Retinal pigment epithelial cell (primary cell): ENCODE measurements around the gene SLC24A3.
A peak's percentile ranks its signal among the peaks of the same experiment; 100 is the strongest.

Experiments
- DNase-seq: peaks from one replicate; pipeline ENCODE4 v3.0.0-alpha.2; 2010; ENCODE audit warnings: low read depth
- H3K4me3 ChIP-seq: 2 replicates; pipeline ENCODE4 v1.5.1; 2011; ENCODE audit warnings: mild to moderate bottlenecking, low read length, control low read depth, moderate library complexity
- TF ChIP-seq, protein P1 (sequence below): conservative IDR thresholded peaks from 2 replicates; pipeline ENCODE4 v1.5.1; 2011; ENCODE audit warnings: low read depth, low read length, control low read depth, inconsistent platforms

Gene SLC24A3

GRCh38 chr20:19654921-19655320 is 442.5 kb downstream of the SLC24A3 start:
- TF ChIP-seq, protein P1, sequence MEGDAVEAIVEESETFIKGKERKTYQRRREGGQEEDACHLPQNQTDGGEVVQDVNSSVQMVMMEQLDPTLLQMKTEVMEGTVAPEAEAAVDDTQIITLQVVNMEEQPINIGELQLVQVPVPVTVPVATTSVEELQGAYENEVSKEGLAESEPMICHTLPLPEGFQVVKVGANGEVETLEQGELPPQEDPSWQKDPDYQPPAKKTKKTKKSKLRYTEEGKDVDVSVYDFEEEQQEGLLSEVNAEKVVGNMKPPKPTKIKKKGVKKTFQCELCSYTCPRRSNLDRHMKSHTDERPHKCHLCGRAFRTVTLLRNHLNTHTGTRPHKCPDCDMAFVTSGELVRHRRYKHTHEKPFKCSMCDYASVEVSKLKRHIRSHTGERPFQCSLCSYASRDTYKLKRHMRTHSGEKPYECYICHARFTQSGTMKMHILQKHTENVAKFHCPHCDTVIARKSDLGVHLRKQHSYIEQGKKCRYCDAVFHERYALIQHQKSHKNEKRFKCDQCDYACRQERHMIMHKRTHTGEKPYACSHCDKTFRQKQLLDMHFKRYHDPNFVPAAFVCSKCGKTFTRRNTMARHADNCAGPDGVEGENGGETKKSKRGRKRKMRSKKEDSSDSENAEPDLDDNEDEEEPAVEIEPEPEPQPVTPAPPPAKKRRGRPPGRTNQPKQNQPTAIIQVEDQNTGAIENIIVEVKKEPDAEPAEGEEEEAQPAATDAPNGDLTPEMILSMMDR: no peak
- DNase-seq: no peak
- H3K4me3 ChIP-seq: no peak overlapping the region

DNA sequence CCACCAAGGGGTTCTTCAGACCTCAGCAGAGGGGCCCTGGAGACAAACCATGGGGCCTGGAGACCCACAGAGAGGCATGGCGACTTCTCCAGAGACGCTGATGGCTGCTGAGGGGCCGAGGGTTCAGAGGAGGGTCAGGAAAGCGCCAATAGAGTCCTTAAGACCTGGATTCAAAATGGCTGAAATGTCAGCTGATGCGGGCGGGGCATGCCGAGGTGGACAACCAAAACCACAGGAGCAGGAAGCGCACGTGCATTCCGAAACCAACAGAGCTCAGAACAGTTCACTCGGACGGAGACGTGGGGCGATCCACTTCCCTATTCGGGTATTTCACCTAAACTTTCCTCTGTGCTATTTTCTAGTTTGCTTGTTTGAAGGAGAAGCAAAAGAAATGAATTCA is 445.7 kb downstream of the SLC24A3 start:
- DNase-seq: no peak
- TF ChIP-seq, protein P1: no peak
- H3K4me3 ChIP-seq: no peak overlapping the region

DNA sequence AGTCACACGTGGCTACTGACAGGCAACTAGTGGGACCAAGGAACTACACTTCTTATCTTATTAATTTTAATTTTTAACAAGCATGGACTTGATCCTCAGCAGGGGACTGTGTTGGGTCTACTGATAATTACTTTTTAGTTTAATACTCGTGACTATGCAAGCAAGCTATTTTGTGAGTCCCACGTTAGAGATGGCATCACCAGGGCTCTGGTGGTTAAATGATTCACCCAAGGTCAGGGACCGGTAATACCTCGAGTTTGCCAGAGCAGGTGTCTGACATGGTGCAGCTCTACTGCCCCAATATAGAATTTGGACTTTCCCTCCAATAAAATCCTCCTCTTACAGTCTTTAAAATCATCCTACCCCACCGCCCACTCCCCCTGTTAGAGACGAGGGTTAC is 447.0 kb downstream of the SLC24A3 start:
- no peak for DNase-seq
- no peak overlapping the region for H3K4me3 ChIP-seq
- TF ChIP-seq, protein P1: no peak

DNA sequence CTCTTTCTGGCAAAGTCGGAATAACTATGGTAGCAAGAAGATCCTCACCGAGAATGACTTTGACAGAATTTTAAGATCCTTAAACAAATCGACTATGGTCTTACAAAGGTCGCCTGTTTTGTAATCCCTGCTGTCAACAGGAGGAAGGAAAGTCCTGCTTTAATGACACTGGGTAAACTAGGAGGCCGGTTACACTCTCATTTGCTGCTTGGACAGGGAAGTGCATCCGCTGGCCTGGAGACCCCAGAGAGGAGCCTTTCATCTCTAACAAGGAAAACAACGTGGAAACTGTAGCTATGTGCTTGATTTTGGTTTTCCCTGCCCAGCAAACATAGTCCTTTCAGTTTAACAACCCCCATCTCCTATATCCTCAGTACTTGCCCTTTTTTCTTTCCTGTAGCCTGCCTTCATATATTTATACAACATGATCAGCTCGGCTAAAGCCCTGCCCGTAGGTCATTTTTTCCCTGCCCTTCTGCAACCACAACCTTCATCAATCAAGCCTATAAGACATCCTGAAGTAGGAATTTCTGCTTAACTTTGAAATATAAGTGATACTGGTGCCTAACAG is 448.5 kb downstream of the SLC24A3 start:
- no peak for DNase-seq
- TF ChIP-seq, protein P1: no peak
- no peak overlapping the region for H3K4me3 ChIP-seq

- TF ChIP-seq, protein P1: peak; percentile 100
- DNase-seq: peak; percentile 26
- no peak overlapping the region for H3K4me3 ChIP-seq
Observed at GRCh38 chr20:19661717-19662636, 449.5 kb downstream of the SLC24A3 start.

GRCh38 chr20:19662637-19662995 is 450.2 kb downstream of the SLC24A3 start:
- no peak overlapping the region for H3K4me3 ChIP-seq
- TF ChIP-seq, protein P1: no peak
- no peak for DNase-seq

DNA sequence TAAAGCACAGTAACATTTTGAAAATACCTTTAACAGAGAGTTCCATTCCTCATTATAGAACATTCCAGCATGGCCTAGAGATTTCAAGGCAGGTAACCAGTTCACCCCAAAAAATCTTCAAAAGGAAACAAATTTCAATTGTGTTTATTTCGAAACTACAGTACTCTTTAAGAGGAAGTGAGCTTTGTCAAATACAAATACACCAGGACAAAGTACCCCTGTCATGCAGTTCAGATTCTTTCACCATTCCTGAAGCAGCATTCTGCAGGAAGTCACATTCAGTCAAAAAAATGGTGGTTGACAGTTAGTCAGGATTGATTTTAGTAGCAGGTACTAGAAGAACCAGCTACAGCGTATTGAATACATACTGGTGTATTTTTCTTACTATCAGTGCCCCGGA is 456.0 kb downstream of the SLC24A3 start:
- TF ChIP-seq, protein P1: no peak
- no peak for DNase-seq
- no peak overlapping the region for H3K4me3 ChIP-seq
